NCI-H146 (cell line): ENCODE measurements around the gene ATP6V1F.

Experiments used
- DNase-seq: peaks from one replicate; lab custom pipeline; 2025; lab: John Stamatoyannopoulos, UW

ATP6V1F gene

GRCh38 chr7:128848289-128849155 is 14.1 kb upstream of the ATP6V1F start:
- no peak for DNase-seq

- DNase-seq, result no peak
Measured at GRCh38 chr7:128849156-128849515, 13.5 kb upstream of the ATP6V1F start.

- DNase-seq, result no peak
Measured at GRCh38 chr7:128849804-128850490, 12.7 kb upstream of the ATP6V1F start.

GRCh38 chr7:128852537-128853254 is 10.0 kb upstream of the ATP6V1F start:
- DNase-seq, result no peak

- DNase-seq, result no peak
Measured at GRCh38 chr7:128853799-128854198, 8.9 kb upstream of the ATP6V1F start.

- no peak for DNase-seq
Measured at GRCh38 chr7:128854396-128854795, 8.3 kb upstream of the ATP6V1F start.

GRCh38 chr7:128855559-128855958 is 7.1 kb upstream of the ATP6V1F start:
- no peak for DNase-seq

GRCh38 chr7:128856001-128856718 is 6.5 kb upstream of the ATP6V1F start:
- no peak for DNase-seq

- no peak for DNase-seq
Measured at GRCh38 chr7:128858380-128859231, 4.0 kb upstream of the ATP6V1F start.

GRCh38 chr7:128859232-128860157 is 3.2 kb upstream of the ATP6V1F start:
- DNase-seq, result no peak

- DNase-seq, result no peak
Measured at GRCh38 chr7:128860158-128861073, 2.2 kb upstream of the ATP6V1F start.

- DNase-seq, result no peak
Measured at GRCh38 chr7:128861957-128862570, 592 bp upstream of the ATP6V1F start.

- peak; percentile 60 for DNase-seq
Measured at GRCh38 chr7:128863433-128863989, 855 bp downstream of the ATP6V1F start.

- DNase-seq, result no peak
Measured at GRCh38 chr7:128865303-128865702, 2.6 kb downstream of the ATP6V1F start.

- DNase-seq, result no peak
Measured at GRCh38 chr7:128865996-128866877, 3.6 kb downstream of the ATP6V1F start.

- DNase-seq, result peak; percentile 8
Measured at GRCh38 chr7:128867241-128867640, 4.6 kb downstream of the ATP6V1F start.
